Measurements from ENCODE around the gene PKD1L1.
"Not testable (repeated sequence)": the region's sequence is repeated elsewhere in the genome, so short reads cannot be mapped to it uniquely, and the experiment has no call there.

PKD1L1 gene

DNA sequence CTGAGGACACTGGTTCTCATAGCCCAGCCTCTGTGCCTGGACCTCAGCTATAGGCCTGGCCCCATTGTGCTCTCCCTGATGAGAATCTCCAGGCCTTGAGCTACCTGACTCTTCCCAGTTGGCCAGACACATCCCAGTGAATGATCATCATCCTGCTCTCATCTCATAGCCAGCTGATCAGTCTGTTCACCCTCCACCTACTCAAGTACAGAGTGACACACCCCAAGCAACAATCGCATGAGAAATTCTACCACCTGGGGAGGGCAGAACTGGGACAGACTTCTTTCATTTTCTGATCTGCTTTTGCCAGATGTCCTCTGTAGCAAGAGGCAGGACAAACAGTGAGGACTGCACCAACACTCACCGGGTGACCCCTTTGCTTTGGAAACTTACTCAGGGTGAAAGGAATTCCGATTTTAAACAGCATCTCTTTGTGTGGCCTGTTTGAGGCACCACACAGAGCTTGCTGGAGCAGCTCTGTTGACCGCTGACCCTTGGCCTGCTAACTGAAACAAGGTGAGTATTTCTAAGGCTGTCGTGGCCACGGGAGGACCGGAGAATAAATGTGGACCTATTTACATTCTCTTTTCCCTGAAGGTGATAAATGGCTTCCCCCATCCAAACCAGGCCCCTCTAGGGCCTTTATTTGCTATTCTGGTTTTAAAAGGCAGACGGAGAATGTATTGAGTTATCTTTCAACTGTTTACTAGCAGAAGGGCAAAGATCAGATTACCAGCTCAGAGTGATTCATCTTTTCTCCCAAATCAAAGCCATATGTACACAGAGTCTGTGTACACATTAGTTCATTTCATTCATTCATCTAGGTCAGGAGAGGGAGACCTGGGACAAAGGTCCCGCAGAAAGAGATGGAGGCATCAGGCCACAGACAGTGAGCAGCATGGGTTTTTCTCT lies 184.9 kb downstream of the PKD1L1 start:
- peak; percentile 81 for ATAC-seq
- peak overlapping the region; percentile 73 for H3K27ac Mint-ChIP-seq

DNA sequence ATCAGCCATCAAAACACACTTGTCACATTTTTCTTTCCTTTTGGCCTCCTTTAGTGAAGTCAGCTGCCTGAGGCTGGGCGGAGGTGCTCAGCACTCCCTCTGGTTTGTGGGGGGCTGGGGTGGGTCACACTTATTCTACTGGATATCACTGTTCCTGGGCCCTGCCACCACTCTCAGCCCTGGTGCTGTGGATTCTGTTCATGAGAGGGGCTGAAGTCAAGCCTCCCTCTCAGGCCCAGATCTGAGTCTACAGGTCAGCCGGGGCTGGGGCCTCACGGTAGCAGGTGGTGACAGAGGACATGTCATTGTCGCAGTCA lies 185.6 kb downstream of the PKD1L1 start:
- H3K4me1 Mint-ChIP-seq: peaks cover 29% of the 10 kb centered on the region
- H3K9me3 Mint-ChIP-seq: no peaks in the 10 kb centered on the region
- H3K4me3 Mint-ChIP-seq: no peak overlapping the region
- H3K27me3 Mint-ChIP-seq: no peaks in the 10 kb centered on the region
- H3K36me3 Mint-ChIP-seq: no peaks in the 10 kb centered on the region
- ATAC-seq: peak; percentile 26
- peak overlapping the region; percentile 73 for H3K27ac Mint-ChIP-seq

More for the DNA sequence above, 184.9 kb downstream of the PKD1L1 start:
- Mint-ChIP-seq H3K4me3 (no peak overlapping the region), H3K27me3 (no peaks in the 10 kb centered on the region), H3K4me1 (peaks cover 26% of the 10 kb centered on the region), H3K36me3 (no peaks in the 10 kb centered on the region), H3K9me3 (no peaks in the 10 kb centered on the region)

DNA sequence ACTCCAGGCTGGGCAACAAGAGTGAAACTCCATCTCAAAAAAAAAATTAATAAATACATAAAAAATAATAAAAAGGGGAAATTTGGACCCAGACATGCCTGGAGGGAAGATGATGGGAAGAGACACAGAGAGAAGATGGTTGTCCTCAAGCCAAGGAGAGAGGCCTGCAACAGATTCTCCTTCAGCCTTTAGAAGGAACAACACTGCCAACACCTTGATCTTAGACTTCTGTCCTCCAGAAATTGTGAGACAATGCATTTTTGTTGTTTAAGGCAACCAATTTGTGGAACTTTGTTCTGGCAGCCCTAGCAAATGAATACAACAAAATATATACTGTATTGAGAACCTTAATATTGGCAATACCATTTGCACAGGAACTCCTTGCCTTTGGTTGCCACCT lies 186.1 kb downstream of the PKD1L1 start:
- H3K9me3 Mint-ChIP-seq: no peaks in the 10 kb centered on the region
- H3K27me3 Mint-ChIP-seq: no peaks in the 10 kb centered on the region
- H3K27ac Mint-ChIP-seq: no peak overlapping the region
- no peak overlapping the region for H3K4me3 Mint-ChIP-seq
- ATAC-seq: no peak
- peaks cover 29% of the 10 kb centered on the region for H3K4me1 Mint-ChIP-seq
- no peaks in the 10 kb centered on the region for H3K36me3 Mint-ChIP-seq

DNA sequence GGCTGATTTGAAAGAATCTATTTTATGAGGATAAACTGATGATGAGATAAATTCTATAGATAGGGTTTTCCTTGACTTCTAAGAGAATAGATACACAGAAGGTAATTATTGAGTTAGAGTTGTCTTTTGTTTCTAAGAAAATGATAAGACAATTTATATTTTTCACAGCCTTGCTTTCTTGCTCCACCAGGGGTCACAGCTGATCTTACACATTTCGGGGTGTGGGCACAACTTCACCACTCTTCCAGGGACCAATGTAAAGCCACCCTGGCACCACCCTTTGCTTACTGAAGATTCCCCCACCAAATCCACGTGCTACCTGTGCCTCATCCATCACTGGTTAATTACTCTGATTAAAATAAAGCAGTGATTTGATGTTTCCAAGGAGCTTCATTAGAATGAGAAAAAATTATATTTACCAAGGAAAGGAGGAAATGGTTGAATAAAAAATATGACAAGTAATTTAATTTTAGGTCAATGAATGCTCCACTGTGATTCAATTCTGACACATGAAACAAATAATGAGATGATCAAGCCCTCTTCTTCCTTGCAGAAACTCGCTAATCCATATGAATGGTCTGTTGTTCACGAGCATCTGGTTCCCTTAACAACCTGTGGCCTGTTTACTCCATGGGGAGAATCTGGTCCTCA lies 189.1 kb downstream of the PKD1L1 start:
- peaks cover 29% of the 10 kb centered on the region for H3K4me1 Mint-ChIP-seq
- ATAC-seq: no peak

DNA sequence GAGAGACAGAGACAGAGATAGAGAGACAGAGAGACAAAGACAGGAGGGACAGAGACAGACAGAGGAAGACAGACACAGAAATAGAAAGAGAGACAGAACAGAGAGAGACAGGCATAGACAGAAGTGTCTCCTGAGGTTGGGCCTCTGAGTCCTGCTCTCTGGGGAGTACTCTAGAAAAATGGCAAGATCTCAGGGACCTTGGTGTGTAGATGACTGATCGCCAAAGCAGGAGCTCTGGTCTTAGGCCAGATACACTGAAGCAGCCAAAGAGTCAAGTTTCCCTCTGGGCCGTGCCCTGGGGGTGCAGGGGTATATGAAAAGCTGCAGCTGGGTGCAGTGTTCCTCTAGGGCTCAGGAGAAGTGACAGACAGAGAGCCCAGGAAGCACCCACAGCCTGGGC lies 189.7 kb downstream of the PKD1L1 start:
- Mint-ChIP-seq H3K27ac (peak overlapping the region; percentile 5), H3K4me1 (peaks cover 25% of the 10 kb centered on the region), H3K4me3 (no peak overlapping the region), H3K9me3 (peaks cover 2% of the 10 kb centered on the region), H3K27me3 (no peaks in the 10 kb centered on the region), H3K36me3 (no peaks in the 10 kb centered on the region)
- ATAC-seq: no peak

More for the DNA sequence above, 189.1 kb downstream of the PKD1L1 start:
- Mint-ChIP-seq H3K9me3 (peaks cover 2% of the 10 kb centered on the region), H3K27me3 (no peaks in the 10 kb centered on the region), H3K27ac (no peak overlapping the region), H3K4me3 (no peak overlapping the region), H3K36me3 (no peaks in the 10 kb centered on the region)

DNA sequence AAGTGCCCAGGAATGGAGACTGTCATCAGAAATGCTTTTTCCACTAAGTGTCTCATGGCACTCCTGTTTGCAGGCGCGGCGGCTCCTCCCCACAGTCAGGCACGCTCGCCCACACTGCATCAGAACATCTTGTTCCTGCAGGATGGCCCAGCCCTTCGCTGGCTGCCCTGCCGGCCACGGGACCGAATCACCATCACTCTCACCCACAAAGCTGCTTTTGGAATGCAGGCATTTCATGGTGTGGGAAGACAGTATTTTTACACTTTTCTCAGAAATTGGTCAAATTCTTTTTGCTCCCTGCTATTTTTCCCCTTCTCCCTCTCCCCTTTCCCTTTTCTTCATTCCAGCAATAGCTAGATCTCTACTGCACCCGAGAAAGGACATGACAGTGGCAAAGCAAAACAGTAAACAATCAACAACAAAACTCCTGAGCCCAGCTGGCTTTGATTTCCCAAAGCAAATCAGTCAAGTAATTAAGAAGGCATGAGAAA lies 190.3 kb downstream of the PKD1L1 start:
- Mint-ChIP-seq H3K27me3 (no peaks in the 10 kb centered on the region), H3K4me1 (peaks cover 20% of the 10 kb centered on the region), H3K4me3 (no peak overlapping the region), H3K27ac (peak overlapping the region; percentile 5), H3K36me3 (no peaks in the 10 kb centered on the region), H3K9me3 (peaks cover 2% of the 10 kb centered on the region)
- ATAC-seq: no peak

DNA sequence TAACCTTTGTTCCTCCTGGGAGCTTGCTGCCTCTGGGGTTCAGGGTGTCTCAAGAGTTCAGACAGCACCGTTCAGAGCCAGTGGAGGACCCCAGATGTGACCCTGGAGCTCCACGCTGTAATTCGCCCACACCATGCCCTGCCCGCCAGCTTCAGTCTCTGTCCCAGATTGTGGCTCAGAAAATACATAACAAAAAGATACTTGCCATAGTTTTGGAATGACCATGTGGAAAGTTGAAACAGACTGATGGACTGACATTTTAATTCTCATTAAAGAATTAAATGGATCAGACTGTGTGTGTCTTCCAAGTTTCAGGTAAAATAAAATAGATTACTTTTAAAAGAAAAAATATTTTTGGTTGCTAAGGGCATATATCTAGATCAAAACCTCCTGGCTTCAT lies 191.6 kb downstream of the PKD1L1 start:
- Mint-ChIP-seq H3K36me3 (no peaks in the 10 kb centered on the region), H3K27ac (no peak overlapping the region), H3K27me3 (no peaks in the 10 kb centered on the region), H3K9me3 (peaks cover 2% of the 10 kb centered on the region), H3K4me3 (no peak overlapping the region), H3K4me1 (peaks cover 14% of the 10 kb centered on the region)
- no peak for ATAC-seq

DNA sequence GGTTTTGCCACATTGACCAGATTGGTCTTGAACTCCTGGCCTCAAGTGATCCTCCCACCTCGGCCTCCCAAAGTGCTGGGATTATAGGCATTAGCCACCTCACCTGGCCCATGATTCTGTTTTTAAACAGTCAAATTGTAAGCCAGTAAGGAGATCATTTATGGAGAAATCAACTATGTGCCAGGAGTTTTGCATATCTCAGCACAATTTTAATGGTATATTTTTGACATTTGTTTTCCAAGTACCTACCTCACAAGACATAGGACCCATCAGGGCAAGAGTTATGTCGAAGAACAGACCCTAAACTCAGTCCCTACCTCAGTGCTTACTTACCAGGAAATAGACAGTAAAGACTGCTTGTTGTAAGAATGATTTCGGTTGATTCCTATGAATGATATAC lies 193.0 kb downstream of the PKD1L1 start:
- no peak overlapping the region for H3K27ac Mint-ChIP-seq
- no peaks in the 10 kb centered on the region for H3K27me3 Mint-ChIP-seq
- ATAC-seq: no peak
- no peaks in the 10 kb centered on the region for H3K36me3 Mint-ChIP-seq
- peaks cover 21% of the 10 kb centered on the region for H3K4me1 Mint-ChIP-seq
- peaks cover 2% of the 10 kb centered on the region for H3K9me3 Mint-ChIP-seq
- H3K4me3 Mint-ChIP-seq: no peak overlapping the region

DNA sequence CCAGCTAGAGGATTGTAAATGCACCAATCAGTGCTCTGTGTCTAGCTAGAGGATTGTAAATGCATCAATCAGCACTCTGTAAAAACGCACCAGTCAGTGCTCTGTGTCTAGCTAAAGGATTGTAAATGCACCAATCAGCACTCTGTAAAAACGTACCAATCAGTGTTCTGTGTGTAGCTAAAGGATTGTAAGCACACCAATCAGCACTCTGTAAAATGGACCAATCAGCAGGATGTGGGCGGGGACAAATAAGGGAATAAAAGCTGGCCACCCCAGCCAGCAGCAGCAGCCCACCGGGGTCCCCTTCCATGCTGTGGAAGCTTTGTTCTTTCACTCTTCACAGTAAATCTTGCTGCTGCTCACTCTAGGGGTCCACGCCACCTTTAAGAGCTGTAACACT lies 196.5 kb downstream of the PKD1L1 start:
- not testable (repeated sequence) for ATAC-seq, H3K27me3 Mint-ChIP-seq, H3K36me3 Mint-ChIP-seq, H3K4me3 Mint-ChIP-seq, H3K27ac Mint-ChIP-seq, H3K9me3 Mint-ChIP-seq
- H3K4me1 Mint-ChIP-seq: peaks cover 13% of the 10 kb centered on the region

DNA sequence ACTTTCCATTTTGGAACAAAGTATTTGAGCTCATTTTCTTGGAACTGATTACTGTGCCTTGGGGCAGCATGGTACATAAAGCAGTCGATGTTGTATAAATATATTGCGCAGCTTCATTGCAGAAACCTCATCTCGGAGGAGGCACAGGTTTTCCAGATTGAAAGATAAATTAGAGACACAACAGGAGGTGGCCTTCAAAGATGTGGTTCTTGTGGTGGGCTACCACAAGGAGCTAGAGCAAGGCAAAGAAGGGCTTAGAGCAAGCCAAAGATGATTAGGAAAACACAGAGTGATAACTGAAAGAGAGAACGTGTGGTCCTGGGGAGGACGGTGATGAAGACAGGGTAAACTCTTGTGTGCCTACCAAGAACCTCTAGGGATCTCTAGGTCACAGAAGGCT lies 197.2 kb downstream of the PKD1L1 start:
- no peak for ATAC-seq
- H3K4me1 Mint-ChIP-seq: peaks cover 13% of the 10 kb centered on the region
- H3K27ac Mint-ChIP-seq: no peak overlapping the region
- no peaks in the 10 kb centered on the region for H3K36me3 Mint-ChIP-seq
- peaks cover 2% of the 10 kb centered on the region for H3K9me3 Mint-ChIP-seq
- no peaks in the 10 kb centered on the region for H3K27me3 Mint-ChIP-seq
- H3K4me3 Mint-ChIP-seq: no peak overlapping the region

DNA sequence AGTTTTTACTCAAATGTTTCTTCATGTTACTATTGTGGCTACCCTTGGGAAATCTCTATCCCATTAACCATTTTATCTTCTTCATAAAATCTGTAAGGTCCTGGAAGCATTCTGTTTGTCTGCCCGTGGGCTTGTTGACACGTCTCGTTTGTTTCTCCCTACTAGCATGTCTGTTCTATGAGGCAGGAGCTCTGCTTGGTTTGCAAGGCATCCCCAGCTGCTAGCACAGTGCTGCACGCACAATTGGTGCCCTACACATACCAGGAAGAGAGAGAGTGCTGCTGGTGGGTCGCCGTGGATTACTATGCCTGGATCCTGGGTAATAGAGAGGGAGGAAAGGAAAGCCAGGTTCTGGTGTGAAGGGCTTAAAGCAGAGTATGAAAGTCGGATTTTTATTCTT lies 200.2 kb downstream of the PKD1L1 start:
- no peak overlapping the region for H3K4me3 Mint-ChIP-seq
- no peaks in the 10 kb centered on the region for H3K27me3 Mint-ChIP-seq
- no peak overlapping the region for H3K27ac Mint-ChIP-seq
- no peaks in the 10 kb centered on the region for H3K36me3 Mint-ChIP-seq
- H3K4me1 Mint-ChIP-seq: peaks cover 13% of the 10 kb centered on the region
- no peaks in the 10 kb centered on the region for H3K9me3 Mint-ChIP-seq
- no peak for ATAC-seq

DNA sequence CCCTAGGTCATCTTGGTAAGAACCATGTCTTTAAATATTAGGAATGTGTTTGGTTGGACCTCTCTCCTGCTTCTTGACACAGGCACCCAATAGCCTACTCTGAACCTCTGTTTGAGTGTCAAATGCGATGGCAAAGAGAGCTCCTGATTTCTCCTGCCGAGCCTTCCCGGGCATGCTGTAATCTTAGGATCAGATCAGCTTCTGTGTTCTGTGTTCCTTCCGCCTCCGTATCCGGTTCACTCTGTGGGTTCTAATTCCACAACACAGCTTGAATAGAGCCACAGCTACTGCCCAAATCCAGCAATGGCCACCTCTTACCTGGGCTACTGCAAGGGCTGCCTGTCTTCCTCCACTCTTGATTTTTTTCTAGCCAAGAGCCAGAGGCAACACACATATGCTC lies 201.1 kb downstream of the PKD1L1 start:
- H3K36me3 Mint-ChIP-seq: no peaks in the 10 kb centered on the region
- no peaks in the 10 kb centered on the region for H3K9me3 Mint-ChIP-seq
- peaks cover 13% of the 10 kb centered on the region for H3K4me1 Mint-ChIP-seq
- no peaks in the 10 kb centered on the region for H3K27me3 Mint-ChIP-seq
- H3K27ac Mint-ChIP-seq: no peak overlapping the region
- no peak for ATAC-seq
- no peak overlapping the region for H3K4me3 Mint-ChIP-seq

DNA sequence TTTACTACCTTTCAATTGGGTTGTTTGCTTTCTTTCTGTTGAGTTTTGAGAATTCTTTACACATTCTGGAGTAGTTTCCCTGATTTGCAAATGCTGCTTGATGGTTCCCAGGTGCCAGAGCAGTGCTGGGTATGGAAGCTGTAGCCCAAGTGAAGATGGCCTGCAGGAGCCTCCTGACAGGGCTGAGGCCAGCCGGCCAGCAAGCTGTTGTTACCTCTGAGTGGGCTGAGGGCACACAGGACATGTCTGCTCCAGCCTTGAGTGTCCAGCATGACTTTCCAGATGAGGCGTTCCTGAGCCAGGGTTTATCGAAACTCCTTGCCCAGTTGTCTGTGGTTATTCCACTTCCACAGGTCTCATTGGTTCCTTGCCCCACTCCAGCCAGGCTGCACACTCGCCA lies 201.8 kb downstream of the PKD1L1 start:
- Mint-ChIP-seq H3K27me3 (no peaks in the 10 kb centered on the region), H3K9me3 (no peaks in the 10 kb centered on the region), H3K27ac (no peak overlapping the region), H3K36me3 (no peaks in the 10 kb centered on the region), H3K4me1 (peaks cover 13% of the 10 kb centered on the region), H3K4me3 (no peak overlapping the region)
- ATAC-seq: no peak

DNA sequence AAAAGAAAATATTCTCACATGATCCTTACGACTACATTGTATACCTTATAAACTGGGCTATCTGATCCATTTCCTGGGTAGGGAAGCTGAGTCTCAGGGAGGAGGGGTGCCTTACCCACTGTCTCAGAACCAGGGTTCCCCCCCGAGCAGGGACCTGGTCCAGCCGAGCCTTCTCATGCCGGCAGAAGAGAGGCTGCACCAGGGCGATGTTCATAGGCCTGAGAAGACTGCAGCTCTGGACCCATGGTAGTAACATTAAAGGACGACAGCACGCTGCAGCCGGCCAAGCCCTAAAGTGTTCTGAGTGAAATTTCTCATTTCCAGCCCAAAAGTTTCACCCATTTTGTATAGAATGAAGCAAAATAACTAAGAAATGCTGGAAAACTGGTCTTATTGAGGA lies 203.4 kb downstream of the PKD1L1 start:
- peaks cover 9% of the 10 kb centered on the region for H3K4me1 Mint-ChIP-seq
- no peaks in the 10 kb centered on the region for H3K27me3 Mint-ChIP-seq
- no peaks in the 10 kb centered on the region for H3K9me3 Mint-ChIP-seq
- H3K36me3 Mint-ChIP-seq: no peaks in the 10 kb centered on the region
- H3K4me3 Mint-ChIP-seq: no peak overlapping the region
- H3K27ac Mint-ChIP-seq: no peak overlapping the region
- ATAC-seq: no peak

DNA sequence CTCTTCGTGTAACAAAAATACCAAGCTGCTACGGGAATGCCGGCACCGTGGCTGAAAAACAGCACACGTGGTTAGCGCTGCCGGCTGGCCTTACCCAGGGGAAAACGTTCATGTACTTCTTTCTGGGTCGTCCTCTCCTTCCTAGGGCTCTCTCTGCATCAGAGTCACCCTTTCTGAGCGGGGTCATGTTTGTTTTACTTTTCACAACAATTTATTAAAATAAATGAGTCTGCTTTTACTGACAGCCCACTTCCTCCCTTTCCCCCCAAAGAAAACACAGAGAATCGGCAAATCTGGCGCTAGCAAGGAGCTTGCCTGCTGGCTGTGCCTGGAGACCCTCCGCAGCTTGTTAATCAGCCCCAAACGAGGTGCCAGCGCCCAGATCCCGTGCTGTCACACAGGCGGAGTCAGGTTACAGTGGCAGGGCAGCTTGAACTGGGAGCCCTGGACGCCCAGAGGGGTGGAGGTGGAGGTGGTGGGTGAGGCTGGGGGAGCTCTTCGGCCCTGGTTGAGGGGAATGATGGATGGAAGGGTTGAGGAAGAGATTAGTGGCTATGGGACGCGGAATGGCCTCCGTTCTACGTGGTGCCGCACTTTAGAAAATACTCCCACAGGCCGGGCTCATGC lies 204.2 kb downstream of the PKD1L1 start:
- no peak overlapping the region for H3K27ac Mint-ChIP-seq
- H3K4me1 Mint-ChIP-seq: peaks cover 17% of the 10 kb centered on the region
- H3K36me3 Mint-ChIP-seq: no peaks in the 10 kb centered on the region

More for the DNA sequence above, 204.2 kb downstream of the PKD1L1 start:
- Mint-ChIP-seq H3K9me3 (no peaks in the 10 kb centered on the region), H3K27me3 (no peaks in the 10 kb centered on the region), H3K4me3 (no peak overlapping the region)
- no peak for ATAC-seq

Measured in stimulated activated memory B cell treated with anti-CD40 and anti-IgM and Interleukin-4, amounts not matched to agents 10 μg/mL and 1 μg/mL and 100 μg/mL, for 72 hours (primary cell).